Memory B cell (primary cell): ENCODE measurements around the gene CNTROB.
"Not testable (repeated sequence)": the region's sequence is repeated elsewhere in the genome, so short reads cannot be mapped to it uniquely, and the experiment has no call there.

Experiments
- ATAC-seq: fragments of 150-1000 bp; cut with Tn5 transposase; 2 replicates; pipeline ENCODE4 v1.10.0; 2021; ENCODE audit warnings: low read depth, mild to moderate bottlenecking, moderate library complexity
- DNase-seq, 2 donors: peaks; one replicate each; pipeline ENCODE4 v3.0.0; 2022; ENCODE audit warnings: low spot score in 2 of 2
- H3K27ac Mint-ChIP-seq: one replicate; pipeline ENCODE4 v1.8.0; 2022; ENCODE audit warnings: mild to moderate bottlenecking, moderate library complexity, mixed read lengths
- H3K27me3 Mint-ChIP-seq: one replicate; pipeline ENCODE4 v1.8.0; 2022; ENCODE audit warnings: mixed read lengths
- H3K36me3 Mint-ChIP-seq: one replicate; pipeline ENCODE4 v1.8.0; 2022; ENCODE audit warnings: mild to moderate bottlenecking, mixed read lengths
- H3K4me1 Mint-ChIP-seq: one replicate; pipeline ENCODE4 v1.8.0; 2022; ENCODE audit warnings: mixed read lengths
- H3K4me3 Mint-ChIP-seq: one replicate; pipeline ENCODE4 v1.8.0; 2022; ENCODE audit warnings: mild to moderate bottlenecking, moderate library complexity, mixed read lengths
- H3K9me3 Mint-ChIP-seq: one replicate; pipeline ENCODE4 v1.8.0; 2022; ENCODE audit warnings: mixed read lengths

CNTROB gene

GRCh38 chr17:7945651-7946050 is 13.6 kb downstream of the CNTROB start:
- Mint-ChIP-seq H3K36me3 (peaks cover 42% of the 10 kb centered on the region), H3K27me3 (no peaks in the 10 kb centered on the region), H3K27ac (no peak overlapping the region), H3K9me3 (no peaks in the 10 kb centered on the region), H3K4me1 (peaks cover 2% of the 10 kb centered on the region), H3K4me3 (no peak overlapping the region)
- DNase-seq (no peak), ATAC-seq (no peak)

GRCh38 chr17:7946441-7946840 is 14.4 kb downstream of the CNTROB start:
- H3K36me3 Mint-ChIP-seq, result peaks cover 39% of the 10 kb centered on the region
- H3K27me3 Mint-ChIP-seq, result no peaks in the 10 kb centered on the region
- ATAC-seq (no peak), DNase-seq (no peak)
- no peak overlapping the region for H3K4me3 Mint-ChIP-seq
- H3K9me3 Mint-ChIP-seq, result no peaks in the 10 kb centered on the region
- H3K4me1 Mint-ChIP-seq, result peaks cover 4% of the 10 kb centered on the region
- no peak overlapping the region for H3K27ac Mint-ChIP-seq

- Mint-ChIP-seq H3K27ac (no peak overlapping the region), H3K36me3 (peaks cover 39% of the 10 kb centered on the region), H3K4me3 (no peak overlapping the region), H3K9me3 (no peaks in the 10 kb centered on the region), H3K27me3 (no peaks in the 10 kb centered on the region), H3K4me1 (peaks cover 6% of the 10 kb centered on the region)
- ATAC-seq (no peak), DNase-seq (no peak)
Measured at GRCh38 chr17:7947651-7948050, 15.6 kb downstream of the CNTROB start.

- Mint-ChIP-seq H3K36me3 (peaks cover 27% of the 10 kb centered on the region), H3K27me3 (no peaks in the 10 kb centered on the region)
Measured at GRCh38 chr17:7950578-7950977, 18.6 kb downstream of the CNTROB start.

GRCh38 chr17:7951143-7951792 is 19.3 kb downstream of the CNTROB start:
- H3K36me3 Mint-ChIP-seq, result peaks cover 22% of the 10 kb centered on the region
- H3K27ac Mint-ChIP-seq, result peak overlapping the region; percentile 76
- H3K4me3 Mint-ChIP-seq, result no peak overlapping the region
- peak; percentile 99 for ATAC-seq
- H3K27me3 Mint-ChIP-seq, result no peaks in the 10 kb centered on the region
- H3K9me3 Mint-ChIP-seq, result no peaks in the 10 kb centered on the region
- DNase-seq, result peak in 1 of 2 donors; percentile 16
- H3K4me1 Mint-ChIP-seq, result peaks cover 4% of the 10 kb centered on the region

More at GRCh38 chr17:7950578-7950977, 18.6 kb downstream of the CNTROB start:
- peaks cover 5% of the 10 kb centered on the region for H3K4me1 Mint-ChIP-seq
- H3K27ac Mint-ChIP-seq, result no peak overlapping the region
- H3K9me3 Mint-ChIP-seq, result no peaks in the 10 kb centered on the region
- H3K4me3 Mint-ChIP-seq, result no peak overlapping the region
- ATAC-seq (no peak), DNase-seq (no peak)

GRCh38 chr17:7953266-7953665 is 21.3 kb downstream of the CNTROB start:
- ATAC-seq, DNase-seq, H3K27ac Mint-ChIP-seq, H3K4me3 Mint-ChIP-seq, H3K27me3 Mint-ChIP-seq, H3K4me1 Mint-ChIP-seq, H3K9me3 Mint-ChIP-seq: not testable (repeated sequence)
- peaks cover 11% of the 10 kb centered on the region for H3K36me3 Mint-ChIP-seq

GRCh38 chr17:7955414-7956227 is 23.6 kb downstream of the CNTROB start:
- peaks cover 4% of the 10 kb centered on the region for H3K4me1 Mint-ChIP-seq
- ATAC-seq (no peak), DNase-seq (no peak)
- H3K27me3 Mint-ChIP-seq, result peaks cover 8% of the 10 kb centered on the region
- no peaks in the 10 kb centered on the region for H3K36me3 Mint-ChIP-seq
- no peaks in the 10 kb centered on the region for H3K9me3 Mint-ChIP-seq
- H3K27ac Mint-ChIP-seq, result no peak overlapping the region
- no peak overlapping the region for H3K4me3 Mint-ChIP-seq

- Mint-ChIP-seq H3K4me3 (no peak overlapping the region), H3K4me1 (peaks cover 2% of the 10 kb centered on the region), H3K36me3 (no peaks in the 10 kb centered on the region), H3K27me3 (peaks cover 10% of the 10 kb centered on the region), H3K27ac (no peak overlapping the region), H3K9me3 (no peaks in the 10 kb centered on the region)
- ATAC-seq, result no peak
- DNase-seq, result no peak
Measured at GRCh38 chr17:7956228-7956965, 24.4 kb downstream of the CNTROB start.

GRCh38 chr17:7959503-7960253 is 27.7 kb downstream of the CNTROB start:
- H3K27ac Mint-ChIP-seq, result no peak overlapping the region
- no peak for ATAC-seq
- no peak overlapping the region for H3K4me3 Mint-ChIP-seq
- no peaks in the 10 kb centered on the region for H3K4me1 Mint-ChIP-seq
- H3K9me3 Mint-ChIP-seq, result no peaks in the 10 kb centered on the region
- DNase-seq, result no peak
- peaks cover 15% of the 10 kb centered on the region for H3K27me3 Mint-ChIP-seq
- no peaks in the 10 kb centered on the region for H3K36me3 Mint-ChIP-seq

- H3K27ac Mint-ChIP-seq, result no peak overlapping the region
- ATAC-seq (no peak), DNase-seq (no peak)
Measured at GRCh38 chr17:7961421-7961820, 29.4 kb downstream of the CNTROB start.

GRCh38 chr17:7967751-7968150 is 35.7 kb downstream of the CNTROB start:
- H3K4me1 Mint-ChIP-seq, result no peaks in the 10 kb centered on the region
- no peak overlapping the region for H3K27ac Mint-ChIP-seq
- no peak for ATAC-seq
- no peak for DNase-seq
- H3K36me3 Mint-ChIP-seq, result no peaks in the 10 kb centered on the region
- no peak overlapping the region for H3K4me3 Mint-ChIP-seq
- no peaks in the 10 kb centered on the region for H3K9me3 Mint-ChIP-seq
- H3K27me3 Mint-ChIP-seq, result peaks cover 4% of the 10 kb centered on the region

More at GRCh38 chr17:7961421-7961820, 29.4 kb downstream of the CNTROB start:
- Mint-ChIP-seq H3K9me3 (no peaks in the 10 kb centered on the region), H3K4me1 (no peaks in the 10 kb centered on the region), H3K4me3 (no peak overlapping the region), H3K36me3 (no peaks in the 10 kb centered on the region), H3K27me3 (peaks cover 15% of the 10 kb centered on the region)

GRCh38 chr17:7969433-7969832 is 37.4 kb downstream of the CNTROB start:
- no peak for ATAC-seq
- no peak for DNase-seq

GRCh38 chr17:7971651-7972050 is 39.6 kb downstream of the CNTROB start:
- Mint-ChIP-seq H3K27me3 (peaks cover 4% of the 10 kb centered on the region), H3K9me3 (peaks cover 11% of the 10 kb centered on the region), H3K4me1 (no peaks in the 10 kb centered on the region), H3K36me3 (peaks cover 7% of the 10 kb centered on the region), H3K27ac (no peak overlapping the region), H3K4me3 (no peak overlapping the region)
- no peak for DNase-seq
- no peak for ATAC-seq

More at GRCh38 chr17:7969433-7969832, 37.4 kb downstream of the CNTROB start:
- H3K4me3 Mint-ChIP-seq, result no peak overlapping the region
- no peaks in the 10 kb centered on the region for H3K4me1 Mint-ChIP-seq
- H3K27me3 Mint-ChIP-seq, result peaks cover 4% of the 10 kb centered on the region
- H3K27ac Mint-ChIP-seq, result no peak overlapping the region
- peaks cover 2% of the 10 kb centered on the region for H3K9me3 Mint-ChIP-seq
- H3K36me3 Mint-ChIP-seq, result peaks cover under 1% of the 10 kb centered on the region
